ENCODE data around the gene ACBD4.

ACBD4 gene, protein sequence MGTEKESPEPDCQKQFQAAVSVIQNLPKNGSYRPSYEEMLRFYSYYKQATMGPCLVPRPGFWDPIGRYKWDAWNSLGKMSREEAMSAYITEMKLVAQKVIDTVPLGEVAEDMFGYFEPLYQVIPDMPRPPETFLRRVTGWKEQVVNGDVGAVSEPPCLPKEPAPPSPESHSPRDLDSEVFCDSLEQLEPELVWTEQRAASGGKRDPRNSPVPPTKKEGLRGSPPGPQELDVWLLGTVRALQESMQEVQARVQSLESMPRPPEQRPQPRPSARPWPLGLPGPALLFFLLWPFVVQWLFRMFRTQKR

DNA sequence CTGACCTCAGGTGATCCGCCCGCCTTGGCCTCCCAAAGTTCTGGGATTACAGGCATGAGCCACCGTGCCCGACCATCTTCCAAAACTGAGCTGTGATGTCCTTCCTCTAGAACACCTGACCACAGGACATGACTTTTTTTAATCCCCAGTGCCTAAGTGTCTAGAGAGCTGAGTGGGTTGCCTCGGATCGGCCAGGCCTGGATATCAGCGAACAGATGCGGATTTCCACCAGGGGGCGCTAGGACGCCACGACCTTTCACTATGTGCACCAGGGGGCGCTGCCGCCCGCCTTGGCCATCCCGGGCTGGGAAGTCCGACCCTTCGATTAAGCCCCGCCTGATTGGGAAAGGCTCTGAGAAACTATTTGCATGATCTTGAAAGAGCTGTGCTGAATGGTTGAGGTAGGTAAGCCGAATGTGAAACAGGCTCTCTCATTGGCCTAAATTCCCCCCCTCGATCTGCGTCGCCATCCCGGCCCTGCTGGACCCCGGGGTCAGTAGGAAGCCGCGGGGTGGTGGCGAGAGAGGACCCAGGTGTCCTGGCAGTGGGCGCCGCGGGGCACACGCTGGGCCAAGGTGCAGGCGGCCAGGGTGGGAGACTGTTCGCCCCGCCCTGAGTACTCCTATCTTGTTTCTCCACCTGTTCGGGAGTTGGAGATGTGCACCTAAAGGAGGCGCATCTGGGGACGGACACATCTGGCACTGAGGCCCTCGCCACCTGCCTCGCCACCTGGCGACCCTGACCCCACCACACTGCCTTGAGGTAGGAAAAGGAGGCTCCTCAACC is at the start of gene ACBD4:
Gene ACBD4 (plus strand): TSS at position 496 of the 786 bp plus-strand sequence. CDS start 458 bp downstream, outside the sequence.
- DNase-seq = peak; percentile 97 to 100

DNA sequence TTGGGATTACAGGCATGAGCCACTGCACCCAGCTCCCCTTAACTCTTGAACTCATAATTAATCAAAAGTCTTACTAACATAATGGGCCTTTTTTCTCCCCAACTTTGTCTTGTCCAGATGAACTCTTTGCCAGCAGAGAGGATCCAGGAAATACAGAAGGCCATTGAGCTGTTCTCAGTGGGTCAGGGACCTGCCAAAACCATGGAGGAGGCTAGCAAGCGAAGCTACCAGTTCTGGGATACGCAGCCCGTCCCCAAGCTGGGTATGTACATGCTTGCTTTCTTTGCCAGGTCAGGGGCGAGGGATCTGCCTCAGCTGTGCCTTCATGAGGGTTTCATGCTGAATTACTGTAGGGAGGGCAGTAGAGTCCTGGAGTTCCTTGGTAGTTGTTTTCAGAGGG is 49.1 kb upstream of the ACBD4 start:
- DNase-seq = no peak

DNA sequence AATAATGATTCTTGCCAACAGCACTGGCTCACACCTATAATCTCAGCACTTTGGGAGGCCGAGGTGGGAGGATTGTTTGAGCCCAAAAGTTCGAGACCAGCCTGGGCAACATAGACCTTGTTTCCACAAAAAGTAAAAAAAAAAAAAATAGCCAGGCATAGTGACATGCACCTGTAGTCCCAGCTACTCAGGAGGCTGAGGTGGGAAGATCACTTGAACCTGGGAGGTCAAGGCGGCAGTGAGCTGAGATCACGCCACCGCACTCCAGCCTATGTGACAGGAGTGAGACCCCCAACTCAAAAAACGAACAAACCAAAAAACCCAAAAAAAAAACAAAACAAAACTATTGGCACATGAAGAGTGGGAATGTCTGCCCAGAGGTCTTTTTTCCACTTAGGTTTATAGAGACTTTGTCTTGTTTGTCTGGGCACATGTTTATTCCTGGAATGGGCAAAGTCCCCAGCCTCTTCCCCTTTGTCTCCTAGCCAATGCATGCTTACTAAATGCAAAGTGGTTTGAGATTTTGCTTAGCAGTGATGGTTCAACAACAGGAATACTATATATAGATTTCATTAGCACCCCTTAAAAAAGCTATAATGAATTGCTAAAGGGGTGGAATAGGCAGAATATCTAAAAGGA is 48.5 kb upstream of the ACBD4 start:
- no peak for DNase-seq

DNA sequence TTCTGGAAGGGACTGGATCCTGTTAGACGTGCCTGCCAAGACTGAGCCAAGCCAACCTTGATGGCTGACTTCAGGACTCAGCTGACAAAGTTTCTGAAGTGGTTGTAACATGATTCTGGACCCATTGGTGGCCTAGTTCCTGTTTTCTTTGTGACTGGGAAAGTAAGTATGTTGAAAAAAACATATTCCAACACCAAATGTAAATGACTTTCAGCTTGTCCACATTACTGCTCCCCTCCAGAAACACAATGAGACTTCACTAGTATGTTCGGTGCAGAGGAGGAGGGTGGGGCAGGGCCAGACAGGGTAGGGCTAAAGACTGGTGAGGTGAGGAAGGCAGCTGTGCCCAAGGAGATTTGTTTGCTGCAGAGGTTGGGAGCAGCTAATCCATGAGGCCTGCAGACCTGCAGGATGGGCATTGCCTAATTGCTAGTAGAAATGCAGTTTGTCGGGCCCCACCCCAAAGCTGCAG is 47.9 kb upstream of the ACBD4 start:
- DNase-seq = no peak

DNA sequence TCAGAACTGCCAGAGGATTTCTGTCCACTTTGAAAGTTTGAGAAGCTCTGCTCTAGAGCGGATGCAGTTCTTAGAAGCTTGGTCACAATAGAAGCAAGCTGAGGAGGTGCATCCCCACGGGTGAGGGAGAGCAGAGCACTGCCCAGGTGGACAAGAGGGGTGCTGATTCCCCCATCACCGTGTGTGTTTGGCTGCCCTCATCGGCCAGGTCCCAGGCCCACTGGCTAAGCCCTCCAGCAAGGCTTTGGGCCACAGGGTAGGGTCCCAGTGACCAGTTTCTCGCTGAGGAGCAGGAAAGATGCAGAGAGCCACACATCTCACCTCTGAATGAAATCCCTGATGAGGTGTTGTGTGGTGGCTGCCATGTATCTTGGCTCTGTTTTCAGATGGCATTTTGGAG is 47.5 kb upstream of the ACBD4 start:
- no peak for DNase-seq

DNA sequence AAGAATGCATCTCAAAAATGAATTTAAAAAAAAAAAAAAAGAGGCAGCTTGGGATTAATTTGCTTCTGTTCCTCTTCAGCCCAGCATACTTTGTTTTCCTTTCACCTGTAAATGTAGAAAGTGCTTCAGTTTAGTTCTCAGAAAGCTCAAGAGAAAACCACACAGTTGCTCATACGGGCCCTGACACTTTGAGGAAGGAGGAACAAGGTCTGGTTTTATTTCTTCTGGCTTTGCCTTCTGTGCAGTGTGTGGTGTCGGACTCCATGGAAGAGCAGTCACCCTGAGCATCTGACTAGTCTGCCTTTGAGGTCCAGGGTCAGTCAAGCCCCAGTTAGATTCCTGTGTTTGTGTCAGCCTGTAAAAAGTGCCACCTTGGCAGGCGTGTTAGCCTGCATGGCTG is 46.7 kb upstream of the ACBD4 start:
- DNase-seq = no peak

DNA sequence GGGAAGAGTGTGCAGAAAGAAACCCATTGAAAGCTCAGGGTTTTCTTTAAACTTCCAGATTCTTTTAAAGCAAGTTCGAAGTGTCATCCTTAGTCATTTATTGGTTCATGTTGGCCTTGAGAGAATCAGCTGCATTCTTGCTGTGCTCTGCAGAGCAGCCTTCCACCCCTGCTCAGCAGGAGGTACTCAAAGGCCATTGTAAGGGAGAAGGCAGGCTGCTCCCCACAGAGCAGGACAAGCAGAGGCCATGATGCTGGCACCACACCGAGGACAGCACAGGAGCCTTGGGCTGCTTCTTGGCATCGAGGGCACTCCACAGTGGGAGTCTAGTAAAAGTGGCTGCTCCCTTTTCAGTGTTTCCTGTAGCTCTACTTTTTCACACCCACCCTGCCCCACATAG is 44.8 kb upstream of the ACBD4 start:
- DNase-seq = no peak

DNA sequence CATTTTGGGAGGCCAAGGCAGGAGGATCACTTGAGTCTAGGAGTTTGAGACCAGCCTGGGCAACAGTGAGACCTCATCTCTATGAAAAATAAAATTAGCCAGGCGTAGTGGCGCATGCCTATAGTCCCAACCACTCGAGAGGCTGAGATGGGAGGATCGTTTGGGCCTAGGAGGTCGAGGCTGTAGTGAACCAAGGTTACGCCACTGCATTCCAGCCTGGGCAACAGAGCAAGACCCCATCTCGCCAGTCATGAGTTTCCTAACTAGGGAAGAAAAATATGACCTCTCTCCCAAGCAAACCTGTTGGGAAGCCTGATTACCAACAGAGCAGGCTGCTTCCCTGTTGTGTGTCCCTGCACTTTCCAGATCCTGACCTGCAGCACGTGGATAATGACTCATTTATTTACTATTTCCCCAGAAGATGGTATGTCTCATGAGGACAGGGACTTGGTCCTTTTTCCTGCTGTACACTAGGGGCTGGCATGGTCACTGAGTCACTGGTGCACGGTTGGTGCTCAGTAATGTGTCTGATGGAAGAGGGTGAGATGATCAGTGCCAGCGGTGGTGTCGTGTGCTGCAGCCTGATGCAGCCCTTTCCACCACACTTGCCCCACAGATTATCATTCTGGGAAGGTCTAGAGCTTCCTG is 43.6 kb upstream of the ACBD4 start:
- DNase-seq = no peak

DNA sequence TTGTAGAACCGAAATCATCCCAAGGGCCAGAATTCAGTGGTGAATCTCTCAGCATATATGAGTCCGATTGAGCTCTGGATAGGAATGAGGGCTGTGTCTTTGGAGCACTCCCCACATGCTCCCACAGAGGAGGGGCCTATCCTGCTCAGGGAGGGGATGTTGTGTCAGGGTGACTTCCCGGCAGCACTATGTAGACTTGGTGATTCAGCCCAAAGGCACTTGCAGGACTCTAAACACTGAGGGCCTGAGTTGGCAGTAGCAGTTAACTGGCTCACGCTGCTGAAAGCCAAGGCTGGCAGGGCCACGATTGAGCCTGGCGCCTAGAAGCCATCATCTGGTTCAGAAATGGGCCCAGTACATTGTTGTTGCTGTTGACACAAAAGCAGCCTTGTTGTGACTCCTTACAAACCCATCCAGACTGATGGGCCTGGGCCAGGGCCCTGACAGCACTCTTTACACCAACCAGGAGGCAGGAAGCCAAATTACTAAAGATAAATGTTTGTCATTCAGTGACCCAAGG is 42.5 kb upstream of the ACBD4 start:
- no peak for DNase-seq

DNA sequence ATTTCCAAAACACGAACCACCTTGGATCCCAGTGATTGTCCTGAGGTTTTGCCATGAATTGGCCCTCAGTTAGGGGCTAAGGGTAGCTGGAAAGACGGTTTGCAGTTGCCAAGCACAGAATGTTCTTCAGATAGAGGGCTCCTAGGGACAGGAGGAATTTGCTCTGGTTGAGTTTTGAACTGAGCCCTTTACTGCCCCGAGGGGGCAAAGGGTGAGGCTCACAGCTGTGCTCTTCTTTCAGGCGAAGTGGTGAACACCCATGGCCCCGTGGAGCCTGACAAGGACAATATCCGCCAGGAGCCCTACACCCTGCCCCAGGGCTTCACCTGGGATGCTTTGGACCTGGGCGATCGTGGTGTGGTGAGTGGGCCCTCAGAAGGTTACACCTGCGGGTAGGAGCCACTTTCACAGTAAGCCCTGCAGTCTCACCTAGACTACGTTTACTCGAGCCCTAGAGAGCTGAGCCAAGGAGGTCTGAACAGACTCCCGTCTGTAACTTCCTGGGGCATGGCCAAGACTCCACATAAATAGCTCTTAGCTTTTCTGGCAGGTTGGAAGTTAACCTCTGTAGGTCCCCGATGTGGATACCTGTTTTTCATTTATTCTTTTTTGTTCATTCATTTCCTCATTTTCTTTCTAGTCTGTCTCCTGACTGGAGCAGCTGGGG is 41.9 kb upstream of the ACBD4 start:
- no peak for DNase-seq

DNA sequence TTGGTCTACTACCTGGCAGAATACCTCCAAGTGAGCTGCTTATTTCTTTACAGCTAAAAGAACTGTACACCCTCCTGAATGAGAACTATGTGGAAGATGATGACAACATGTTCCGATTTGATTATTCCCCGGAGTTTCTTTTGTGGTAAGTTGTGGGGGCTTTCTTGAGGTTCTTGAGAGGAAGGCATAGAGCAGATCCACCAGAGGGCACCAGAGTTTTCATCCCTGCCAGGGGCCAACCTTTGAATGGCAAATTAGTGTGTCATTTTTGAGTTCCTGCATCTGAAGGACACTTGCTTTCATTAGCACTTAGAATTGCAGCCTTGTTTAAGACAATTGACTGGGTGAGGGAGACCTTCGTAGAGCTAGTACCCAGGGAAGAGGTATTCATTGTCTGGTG is 39.3 kb upstream of the ACBD4 start:
- peak in 1 of 2 donors; percentile 20 for DNase-seq

DNA sequence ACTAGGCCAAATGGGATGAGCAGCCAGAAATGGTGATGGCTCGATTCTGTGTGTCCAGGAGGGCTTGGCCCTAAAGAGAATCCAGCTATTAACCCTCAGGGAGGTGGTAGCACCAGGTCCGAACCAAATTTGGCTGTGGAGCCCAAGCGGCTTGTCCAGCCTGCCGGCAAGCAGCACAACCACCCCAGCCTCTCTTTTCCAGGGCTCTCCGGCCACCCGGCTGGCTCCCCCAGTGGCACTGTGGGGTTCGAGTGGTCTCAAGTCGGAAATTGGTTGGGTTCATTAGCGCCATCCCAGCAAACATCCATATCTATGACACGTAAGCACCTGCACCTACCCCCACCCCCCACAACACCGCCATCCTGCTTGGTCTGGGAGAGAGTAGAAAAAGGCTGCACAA is 38.6 kb upstream of the ACBD4 start:
- DNase-seq = no peak

DNA sequence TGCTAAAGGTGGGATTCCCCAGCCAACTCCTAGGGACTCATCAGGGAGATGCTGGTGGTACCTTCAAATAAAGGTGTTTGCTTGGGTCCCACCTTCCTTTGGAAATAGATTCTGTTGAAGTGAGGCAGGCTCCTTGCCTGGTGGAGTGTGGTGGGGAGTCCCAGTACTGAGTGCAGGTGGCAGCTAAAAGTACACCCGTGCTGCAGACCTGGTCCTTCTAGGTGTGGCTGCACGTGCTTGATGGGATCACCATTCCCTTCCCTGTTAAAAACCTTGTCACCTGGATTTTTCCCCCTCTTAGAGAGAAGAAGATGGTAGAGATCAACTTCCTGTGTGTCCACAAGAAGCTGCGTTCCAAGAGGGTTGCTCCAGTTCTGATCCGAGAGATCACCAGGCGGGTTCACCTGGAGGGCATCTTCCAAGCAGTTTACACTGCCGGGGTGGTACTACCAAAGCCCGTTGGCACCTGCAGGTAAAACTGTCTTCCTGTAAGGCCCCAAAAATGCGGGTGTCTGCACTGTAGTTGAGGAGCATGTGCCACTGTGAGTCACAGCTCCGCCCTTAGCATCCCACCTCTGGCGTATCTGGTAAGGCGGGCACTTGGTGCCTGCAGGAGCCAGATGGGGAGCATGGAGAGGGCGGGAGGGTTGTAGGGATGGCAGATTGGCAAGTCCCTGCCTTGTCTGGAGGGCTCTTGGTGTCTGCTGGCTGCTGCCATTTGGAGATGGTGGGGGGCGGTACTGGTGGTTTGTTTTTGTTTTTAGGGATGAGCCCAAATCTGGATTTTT is 37.2 kb upstream of the ACBD4 start:
- no peak for DNase-seq

DNA sequence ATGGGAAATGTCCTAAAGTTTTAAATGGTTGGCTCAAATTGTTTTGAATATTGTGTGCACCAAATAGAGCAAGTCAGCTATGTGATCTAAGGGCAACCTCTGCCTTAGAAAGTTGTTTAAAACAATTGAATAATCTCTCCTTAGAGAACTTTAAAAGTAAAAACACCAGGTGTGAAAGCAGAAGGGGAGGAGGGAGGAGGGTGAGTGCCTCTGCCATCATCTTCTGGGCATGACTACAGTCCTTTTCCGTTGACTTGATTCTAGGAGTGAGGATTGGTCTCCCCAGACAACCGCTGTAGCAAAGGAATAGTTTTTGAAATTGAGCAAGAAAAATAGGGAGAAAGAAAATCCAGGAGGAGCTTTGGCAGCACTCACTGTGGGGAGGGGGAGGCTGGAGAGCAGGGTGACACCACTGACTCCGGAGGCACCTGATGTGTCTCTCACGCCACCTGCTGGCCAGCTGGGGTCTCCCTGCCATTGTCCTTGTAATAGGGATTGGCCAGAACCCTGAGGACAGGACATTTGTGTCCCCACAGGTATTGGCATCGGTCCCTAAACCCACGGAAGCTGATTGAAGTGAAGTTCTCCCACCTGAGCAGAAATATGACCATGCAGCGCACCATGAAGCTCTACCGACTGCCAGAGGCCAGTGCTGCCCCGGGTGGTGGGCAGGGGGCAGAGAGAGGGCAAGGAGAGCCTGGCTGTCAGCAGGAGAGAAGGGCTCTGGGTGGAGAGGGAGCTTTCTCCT is 36.4 kb upstream of the ACBD4 start:
- DNase-seq = peak; percentile 33 to 85

DNA sequence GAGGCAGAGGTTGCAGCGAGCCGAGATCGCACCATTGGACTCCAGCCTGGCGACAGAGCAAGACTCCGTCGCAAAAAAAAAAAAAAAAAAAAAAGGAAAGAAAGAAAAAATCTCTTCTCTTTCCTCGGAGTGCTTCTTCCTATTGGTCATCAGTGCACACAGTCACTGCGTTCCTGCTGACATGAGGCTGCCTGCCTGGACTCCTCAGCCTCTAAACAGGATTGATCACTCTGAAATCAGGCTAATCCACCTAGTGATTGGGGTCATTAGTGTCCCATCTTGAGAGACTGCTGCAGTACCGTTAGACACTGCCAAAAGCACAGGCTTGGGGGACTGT is 34.0 kb upstream of the ACBD4 start:
- no peak for DNase-seq

DNA sequence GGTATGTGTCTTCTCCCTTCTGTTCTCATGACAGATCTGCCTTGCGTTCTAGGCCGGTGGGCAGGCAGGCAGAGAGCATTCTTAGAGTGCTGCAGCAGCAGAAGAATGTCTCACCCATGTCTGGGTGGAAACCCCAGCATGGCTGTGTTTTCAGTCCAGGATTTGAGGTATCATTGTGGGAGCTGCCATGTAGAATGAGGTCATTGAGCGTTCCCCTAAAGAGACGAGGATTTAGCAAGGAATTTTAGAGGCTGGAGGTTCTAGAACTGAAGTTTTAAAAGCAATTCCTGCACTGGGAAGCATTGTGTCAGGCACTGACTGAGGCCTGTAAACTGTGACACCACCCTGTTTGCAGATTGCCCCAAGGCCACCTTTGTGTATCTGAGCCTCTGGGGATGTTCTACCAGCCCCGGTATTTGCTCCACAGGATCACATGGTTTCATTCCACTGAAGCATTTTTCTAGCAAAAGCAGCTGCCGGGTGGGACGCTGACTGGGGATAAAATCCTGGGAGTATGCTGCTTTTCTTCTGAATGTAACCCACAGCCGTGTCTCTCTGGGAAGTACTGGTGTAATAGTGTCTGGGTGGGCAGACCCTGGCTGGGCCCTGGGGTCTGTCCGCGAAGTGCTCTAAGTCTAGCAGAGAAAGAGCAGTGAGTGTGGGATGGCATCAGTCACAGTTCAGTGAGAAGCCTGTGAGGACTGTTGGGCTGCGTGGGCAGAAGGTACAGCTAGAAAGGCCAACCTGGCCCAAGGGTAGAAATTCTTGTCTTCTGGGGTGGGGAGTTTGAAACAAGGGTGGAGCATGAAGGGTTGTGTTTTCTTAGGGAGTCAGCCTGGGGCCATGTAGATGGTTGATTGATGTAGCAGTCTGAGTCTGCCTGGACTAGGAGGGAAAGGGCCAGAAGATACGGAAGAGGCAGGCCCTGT is 33.3 kb upstream of the ACBD4 start:
- no peak for DNase-seq

DNA sequence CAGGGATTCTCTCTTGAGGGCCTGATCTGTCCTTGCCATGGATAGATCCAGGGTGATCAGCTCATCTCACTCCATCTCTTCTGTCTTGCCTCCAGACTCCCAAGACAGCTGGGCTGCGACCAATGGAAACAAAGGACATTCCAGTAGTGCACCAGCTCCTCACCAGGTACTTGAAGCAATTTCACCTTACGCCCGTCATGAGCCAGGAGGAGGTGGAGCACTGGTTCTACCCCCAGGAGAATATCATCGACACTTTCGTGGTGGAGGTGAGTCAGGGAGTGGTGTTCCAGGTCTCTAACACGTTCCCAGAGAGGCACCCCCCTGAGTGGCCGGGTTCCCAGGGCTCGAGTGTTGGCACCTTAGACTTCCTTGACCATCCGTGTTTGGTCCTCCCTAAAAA is 32.6 kb upstream of the ACBD4 start:
- no peak for DNase-seq

DNA sequence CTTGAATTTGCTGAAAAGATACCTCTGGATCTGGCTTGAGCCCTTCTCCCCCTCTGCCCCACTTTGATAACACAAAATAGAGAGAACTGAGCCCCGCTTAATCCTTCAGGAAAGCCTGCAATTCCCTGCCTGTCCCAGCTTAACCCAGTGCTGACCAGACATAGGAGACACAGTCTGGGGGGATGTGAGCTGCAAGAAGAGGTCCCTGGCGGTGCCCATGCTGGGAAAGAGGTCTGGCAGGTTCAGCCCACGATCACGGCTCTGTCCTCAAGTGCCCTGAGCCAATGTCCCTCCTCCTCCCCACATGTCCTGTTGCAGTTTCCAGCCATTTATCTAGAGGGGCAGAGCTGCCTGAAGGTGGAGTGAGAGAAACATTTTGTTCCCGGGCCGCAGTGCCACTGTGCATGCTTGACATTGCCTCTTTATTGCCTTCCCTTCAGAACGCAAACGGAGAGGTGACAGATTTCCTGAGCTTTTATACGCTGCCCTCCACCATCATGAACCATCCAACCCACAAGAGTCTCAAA is 32.2 kb upstream of the ACBD4 start:
- DNase-seq = no peak

DNA sequence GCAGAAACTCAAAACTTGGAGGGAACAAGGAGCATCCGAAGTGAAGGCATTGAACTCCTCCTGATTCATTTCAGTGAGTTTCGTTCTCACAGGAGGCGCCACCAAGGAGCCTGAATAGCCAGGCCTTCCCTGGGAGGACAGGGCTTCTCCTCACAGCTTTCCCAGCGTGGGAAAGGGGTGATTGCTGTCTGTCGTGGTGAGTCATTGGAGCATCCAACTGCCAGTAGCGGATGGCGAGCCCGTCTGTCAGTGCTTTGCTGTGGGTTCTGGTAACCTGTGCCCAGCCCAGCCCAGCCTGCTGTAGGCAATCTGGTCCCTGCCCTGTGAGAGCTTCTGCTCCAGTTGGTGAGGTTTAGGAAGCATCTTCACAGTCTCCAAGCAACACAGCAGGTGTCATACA is 31.5 kb upstream of the ACBD4 start:
- no peak for DNase-seq

DNA sequence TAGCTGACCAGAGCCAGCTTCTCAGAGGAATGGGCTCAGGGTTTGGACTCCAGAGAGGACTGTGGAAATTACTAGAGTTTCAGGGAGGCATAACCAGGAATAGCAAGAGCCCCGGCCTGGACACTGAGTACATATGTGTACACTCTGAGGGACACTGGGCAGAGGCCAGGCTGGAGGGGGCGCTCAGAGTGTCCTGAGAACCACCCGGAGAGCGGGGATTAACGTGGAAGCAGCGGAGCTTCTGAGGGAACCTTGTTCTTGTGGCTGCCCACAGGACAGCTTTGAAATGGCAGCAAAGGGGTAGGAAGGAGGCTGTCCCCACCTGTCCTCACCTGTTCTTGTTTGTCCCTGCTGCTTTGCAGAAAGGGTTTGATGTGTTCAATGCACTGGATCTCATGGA is 31.0 kb upstream of the ACBD4 start:
- DNase-seq = no peak
